Hematopoietic multipotent progenitor cell (in vitro differentiated cells): ENCODE results near the gene TJP2. TPM values are rescaled to one million over a fixed set of nuclear protein-coding genes. Genes with fewer than 3 reads are reported as not detected.
A peak's percentile ranks its signal among the peaks of the same experiment; 100 is the strongest.

Experiments used
- DNase-seq, 3 donors: peaks; one replicate each; pipeline ENCODE4 v3.0.0-alpha.2; 2011 to 2015; ENCODE audit warnings: low read depth in 2 of 3, low spot score in 2 of 3
- total RNA-seq: library from RNA; depleted of rRNA; stranded (reverse); fragments of >200 nt; gene quantifications from one replicate; pipeline ENCODE4 v1.2.3, GENCODE V29; 2012

TJP2 gene
- 34.7 TPM for total RNA-seq

DNA sequence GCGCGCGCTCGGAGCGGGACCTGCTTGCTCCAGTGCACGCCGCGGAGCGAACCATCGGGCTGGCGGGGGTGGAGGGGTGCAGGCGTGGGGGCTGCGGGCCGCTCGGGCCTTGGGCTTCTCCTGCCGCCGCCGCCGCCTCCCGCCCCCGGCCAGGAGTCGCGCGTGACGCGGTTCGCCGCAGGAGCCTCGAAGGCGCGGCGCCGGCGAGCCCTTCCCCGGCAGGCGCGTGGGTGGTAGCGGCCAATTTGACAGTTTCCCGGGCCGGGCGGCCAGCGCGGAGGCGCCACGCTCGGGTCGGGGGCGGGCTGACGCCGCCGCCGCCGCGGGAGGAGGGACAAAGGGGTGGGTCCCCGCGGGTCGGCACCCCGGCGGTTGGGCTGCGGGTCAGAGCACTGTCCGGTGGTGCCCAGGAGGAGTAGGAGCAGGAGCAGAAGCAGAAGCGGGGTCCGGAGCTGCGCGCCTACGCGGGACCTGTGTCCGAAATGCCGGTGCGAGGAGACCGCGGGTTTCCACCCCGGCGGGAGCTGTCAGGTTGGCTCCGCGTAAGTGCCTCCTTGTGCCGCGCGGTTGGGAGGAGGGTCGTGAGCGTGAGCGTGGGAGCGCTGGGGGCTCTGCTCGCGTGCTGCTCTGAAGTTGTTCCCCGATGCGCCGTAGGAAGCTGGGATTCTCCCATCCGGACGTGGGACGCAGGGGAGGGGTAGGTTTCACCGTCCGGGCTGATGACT lies at the start of gene TJP2:
TJP2 (plus strand) TSS at position 387 of the 725 bp plus-strand sequence; CDS start at position 483, 96 bp downstream.
- DNase-seq, result peak in 1 of 3 donors; percentile 50

- DNase-seq, result no peak
Observed at GRCh38 chr9:69130456-69131441, 43.3 kb upstream of the TJP2 start.

GRCh38 chr9:69131682-69132081 lies 42.4 kb upstream of the TJP2 start:
- DNase-seq, result no peak

DNA sequence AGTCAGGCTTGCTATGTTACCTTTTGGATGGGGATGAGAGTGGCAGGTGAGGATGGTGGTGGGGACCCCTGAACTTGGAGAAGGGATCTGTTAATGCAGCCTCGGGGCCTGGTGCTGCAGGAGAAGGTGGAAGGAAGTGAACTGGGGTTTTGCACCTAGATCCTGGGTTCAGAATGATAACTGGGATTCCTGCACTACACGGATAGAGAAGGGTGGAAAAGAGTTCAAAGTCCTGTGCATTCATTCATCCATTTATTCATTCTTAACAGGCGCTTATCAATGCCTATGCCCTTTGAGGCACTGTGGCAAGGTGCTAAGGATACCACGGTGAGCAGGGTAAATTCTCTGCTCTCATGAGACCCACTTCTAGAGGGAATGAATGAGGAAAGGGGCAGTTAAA lies 41.7 kb upstream of the TJP2 start:
- DNase-seq, result no peak

DNA sequence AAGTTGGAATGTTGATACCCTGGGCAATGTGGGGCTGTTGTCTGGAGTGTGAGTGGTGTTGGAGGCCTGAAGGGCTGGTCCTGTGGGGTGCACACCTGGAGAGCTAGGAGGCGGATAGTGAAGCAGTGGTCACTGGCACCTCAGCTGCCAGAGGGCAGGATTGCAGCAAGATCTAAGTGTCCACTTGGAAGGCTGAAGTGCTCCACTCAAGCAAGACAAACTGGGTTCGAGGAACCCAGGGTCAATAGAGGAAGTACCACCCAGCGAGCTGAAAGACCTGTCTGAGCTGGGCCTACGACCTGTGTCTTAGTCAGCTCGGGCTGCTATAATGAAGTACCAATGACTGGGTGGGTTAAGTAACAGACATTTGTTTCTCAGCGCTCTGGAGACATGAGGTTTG lies 39.7 kb upstream of the TJP2 start:
- no peak for DNase-seq

- no peak for DNase-seq
Observed at GRCh38 chr9:69136185-69136584, 37.9 kb upstream of the TJP2 start.

DNA sequence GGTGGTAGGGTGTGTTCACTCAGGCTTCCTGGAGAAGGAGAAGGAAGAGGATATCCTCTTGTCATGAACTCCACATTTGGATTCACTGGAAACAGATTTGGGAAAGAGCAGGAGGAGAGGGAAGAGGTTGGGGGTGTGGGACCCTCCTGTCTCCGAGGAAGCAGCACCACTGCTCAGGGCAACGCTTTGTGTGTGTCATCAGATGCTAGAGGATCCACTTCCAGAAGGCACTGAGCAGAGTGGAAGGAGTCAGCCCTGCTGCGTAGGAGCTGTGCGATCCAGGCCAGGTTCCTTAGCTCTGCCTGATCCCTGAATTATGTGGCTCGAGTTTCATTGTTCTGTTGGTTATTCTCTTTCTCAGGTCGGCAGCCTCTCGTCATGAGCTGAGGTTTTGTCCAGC lies 37.3 kb upstream of the TJP2 start:
- no peak for DNase-seq

DNA sequence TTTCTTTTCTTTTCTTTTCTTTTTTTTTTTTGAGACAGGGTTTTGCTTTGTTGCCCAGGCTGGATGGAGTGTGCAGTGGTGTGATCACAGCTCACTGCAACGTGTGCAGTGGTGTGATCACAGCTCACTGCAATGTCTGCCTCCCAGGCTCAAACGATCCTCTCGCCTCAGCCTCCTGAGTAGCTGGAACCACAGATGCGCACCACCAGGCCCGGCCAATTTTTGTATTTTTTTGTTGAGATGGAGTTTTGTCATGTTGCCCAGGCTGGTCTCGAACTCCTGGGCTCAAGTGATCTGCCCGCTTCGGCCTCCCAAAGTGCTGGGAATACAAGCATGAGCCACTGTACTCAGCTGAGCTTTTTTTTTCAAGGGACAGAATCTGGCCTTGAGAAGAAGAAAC lies 36.8 kb upstream of the TJP2 start:
- DNase-seq, result no peak

DNA sequence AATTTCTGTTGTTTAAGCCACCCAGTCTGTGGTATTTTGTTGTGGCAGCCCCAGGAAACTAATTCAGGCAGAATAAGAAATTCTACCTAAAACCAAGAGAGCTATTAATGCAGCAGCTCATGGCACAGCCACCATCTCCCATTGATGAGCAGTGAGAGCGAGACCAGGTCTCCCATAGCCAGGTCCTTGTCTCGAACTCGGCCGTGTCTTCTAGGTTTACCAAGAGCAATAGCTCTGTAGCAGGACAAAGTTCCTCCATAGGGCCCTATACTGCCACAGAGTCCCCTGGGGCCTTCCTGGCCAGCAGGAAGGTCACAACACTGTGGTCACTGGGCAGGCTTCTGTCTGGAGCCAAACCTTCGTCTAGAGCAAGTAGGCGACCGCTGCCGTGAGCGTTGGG lies 34.5 kb upstream of the TJP2 start:
- no peak for DNase-seq

GRCh38 chr9:69140123-69140735 lies 33.8 kb upstream of the TJP2 start:
- no peak for DNase-seq

DNA sequence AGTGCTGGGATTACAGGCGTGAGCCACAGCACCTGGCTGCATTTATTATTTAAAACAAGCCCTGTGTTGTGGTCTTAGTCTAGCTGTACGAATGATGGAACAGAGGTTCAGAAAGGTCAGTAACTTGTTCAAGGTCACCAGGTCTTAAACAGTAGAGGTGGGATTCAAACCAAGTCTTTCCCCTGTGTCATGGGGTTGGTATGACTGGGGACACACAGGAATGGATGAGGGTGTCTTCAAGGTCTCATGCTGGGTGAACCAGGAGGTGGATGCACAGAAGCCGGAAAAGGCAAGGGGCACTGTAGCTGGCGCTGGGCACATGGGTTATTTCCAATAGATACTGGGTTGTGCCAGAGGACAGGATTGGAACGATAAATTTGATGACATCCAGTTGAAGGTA lies 32.2 kb upstream of the TJP2 start:
- no peak for DNase-seq

DNA sequence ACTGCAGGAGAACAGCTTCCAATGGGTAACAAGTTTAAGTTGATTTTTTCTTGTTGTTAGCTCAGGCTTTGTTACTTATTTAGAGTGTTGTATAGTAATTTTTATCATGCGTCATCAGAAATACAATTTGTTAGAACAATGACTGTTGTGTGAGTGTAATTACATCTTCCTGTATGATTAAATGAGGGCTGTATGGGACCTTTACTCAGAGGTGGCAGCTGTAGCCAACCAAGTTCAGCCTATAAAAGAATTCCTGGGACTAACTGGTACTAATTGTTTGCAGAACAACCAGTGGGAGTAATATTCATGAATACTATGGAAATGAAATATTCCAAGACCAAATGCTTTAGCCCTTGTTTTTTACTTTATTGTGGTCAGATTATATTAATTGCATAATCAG lies 30.8 kb upstream of the TJP2 start:
- DNase-seq, result no peak

DNA sequence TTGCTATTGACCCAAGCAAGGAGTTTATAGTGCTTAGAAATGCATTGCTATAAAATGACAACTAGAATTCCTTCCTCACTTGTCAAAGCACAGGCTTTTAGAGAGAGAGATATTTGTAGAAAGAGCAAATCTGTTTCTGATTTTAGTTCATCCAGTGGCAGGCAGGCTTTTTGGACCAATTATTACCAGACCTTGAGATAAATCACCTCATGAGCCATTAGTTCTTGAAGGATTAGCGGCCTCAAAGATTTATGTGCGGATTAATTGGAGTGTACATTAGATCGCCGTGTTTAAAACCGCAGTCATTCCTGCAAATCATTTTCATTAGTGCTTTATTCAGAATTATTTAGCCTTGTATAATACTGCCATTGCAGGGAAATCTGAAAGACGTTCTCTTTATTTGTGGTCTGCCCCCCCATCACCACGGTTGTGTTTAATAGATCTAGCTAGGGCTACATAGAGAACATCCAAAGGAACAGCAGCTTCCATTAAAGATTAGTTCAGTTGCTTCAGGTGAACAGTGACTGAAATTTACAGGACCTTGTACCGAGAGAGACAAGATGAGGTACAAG lies 28.8 kb upstream of the TJP2 start:
- DNase-seq, result no peak

GRCh38 chr9:69147041-69147834 lies 26.8 kb upstream of the TJP2 start:
- no peak for DNase-seq

- peak in 2 of 3 donors; percentile 29 to 56 for DNase-seq
Observed at GRCh38 chr9:69149321-69149807, 24.7 kb upstream of the TJP2 start.

GRCh38 chr9:69151506-69151905 lies 22.6 kb upstream of the TJP2 start:
- no peak for DNase-seq

GRCh38 chr9:69153707-69154521 lies 20.2 kb upstream of the TJP2 start:
- no peak for DNase-seq

- DNase-seq, result no peak
Observed at GRCh38 chr9:69155341-69156030, 18.6 kb upstream of the TJP2 start.
